ENCODE data around the gene THUMPD3. TPM values are rescaled to one million over a fixed set of nuclear protein-coding genes. Genes with fewer than 3 reads are reported as not detected.

THUMPD3 gene
- total RNA-seq, 1 donor from 2014 or later: 32.7 TPM

DNA sequence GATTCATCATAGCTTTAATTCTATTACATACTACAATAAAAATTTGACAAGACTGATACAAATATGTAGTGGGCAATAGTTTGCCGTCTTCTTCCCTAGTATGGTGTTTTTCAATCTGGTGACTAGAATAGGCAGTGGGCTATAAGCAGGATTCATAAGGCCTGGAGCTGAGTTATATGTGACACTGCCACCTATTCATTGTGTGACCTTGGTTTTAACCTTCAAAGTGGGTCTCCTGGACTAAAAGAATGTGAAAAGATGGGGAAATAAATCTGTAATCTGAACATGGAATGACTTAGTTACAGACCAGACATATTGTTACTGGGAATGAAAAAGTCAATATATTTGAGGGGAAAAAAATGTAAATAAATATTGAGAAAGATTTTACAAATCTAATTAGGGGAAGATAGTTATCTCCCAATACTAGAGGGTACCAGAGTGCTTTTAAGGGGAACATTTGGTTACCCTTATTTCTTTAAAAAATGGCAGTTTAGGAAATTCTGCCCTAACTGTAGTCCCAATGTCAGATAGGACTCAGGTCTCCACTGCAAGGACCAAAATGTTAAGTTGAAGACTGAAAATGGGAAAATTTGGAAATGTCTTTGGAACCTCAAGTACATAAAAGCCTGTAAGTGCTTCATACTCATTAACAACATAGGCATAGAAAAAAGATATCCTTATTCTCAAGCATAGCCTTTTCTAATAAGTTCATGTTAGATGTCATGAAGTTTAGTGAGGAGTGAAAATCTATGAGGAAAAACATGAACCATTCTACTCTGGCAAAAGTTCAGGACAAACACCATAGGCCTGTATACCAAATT, 23.9 kb downstream of the THUMPD3 start:
- Histone ChIP-seq H3K4me2 (ENCODE audit: low read length) (no peak overlapping the region), H3K79me2 (ENCODE audit: insufficient read depth, low read length) (peaks cover 38% of the 10 kb centered on the region), H3K9me3 (ENCODE audit: insufficient read depth, low read depth, low read length) (no peaks in the 10 kb centered on the region), H4K20me1 (ENCODE audit: insufficient read depth, low read length) (peaks cover 43% of the 10 kb centered on the region), H3K4me3 (ENCODE audit: insufficient read depth, low read depth, low read length) (no peak overlapping the region), H2AFZ (ENCODE audit: low read depth, low read length) (no peak overlapping the region), H3K27ac (ENCODE audit: low read depth, low read length) (peak overlapping the region; percentile 7), H3K27me3 (ENCODE audit: insufficient read depth, low read length) (no peaks in the 10 kb centered on the region), H3K9ac (ENCODE audit: low read length) (no peak overlapping the region), H3K4me1 (ENCODE audit: insufficient read depth, low read length) (peaks cover 10% of the 10 kb centered on the region), H3K36me3 (ENCODE audit: insufficient read depth, low read length) (peaks cover 76% of the 10 kb centered on the region)
- FAIRE-seq (no peak), DNase-seq (ENCODE audit: low read depth) (no peak)
- Mint-ChIP-seq H3K9me3 (ENCODE audit: unreplicated experiment) (no peaks in the 10 kb centered on the region), H3K4me3 (ENCODE audit: unreplicated experiment) (no peak overlapping the region), H3K27me3 (ENCODE audit: low read depth, unreplicated experiment) (no peaks in the 10 kb centered on the region), H3K36me3 (ENCODE audit: low read depth, unreplicated experiment) (peaks cover 17% of the 10 kb centered on the region), H3K27ac (ENCODE audit: unreplicated experiment) (peak overlapping the region; percentile 81), H3K4me1 (ENCODE audit: low read depth, unreplicated experiment) (peaks cover 50% of the 10 kb centered on the region)
- TF ChIP-seq CTCF (IDR thresholded peaks at IDR 0.05; ENCODE audit: insufficient read depth, low read depth, low read length) (no peak), EZH2 (IDR thresholded peaks at IDR 0.05; ENCODE audit: insufficient read depth, low read length) (no peak)

- no peaks in the 10 kb centered on the region for H3K27me3 Mint-ChIP-seq (ENCODE audit: low read depth, unreplicated experiment)
- Histone ChIP-seq H3K79me2 (ENCODE audit: insufficient read depth, low read length) (peaks cover 44% of the 10 kb centered on the region), H4K20me1 (ENCODE audit: insufficient read depth, low read length) (peaks cover 49% of the 10 kb centered on the region), H3K27ac (ENCODE audit: low read depth, low read length) (peak overlapping the region; percentile 7), H3K9ac (ENCODE audit: low read length) (no peak overlapping the region), H3K4me3 (ENCODE audit: insufficient read depth, low read depth, low read length) (no peak overlapping the region), H3K4me1 (ENCODE audit: insufficient read depth, low read length) (peaks cover 10% of the 10 kb centered on the region), H3K36me3 (ENCODE audit: insufficient read depth, low read length) (peaks cover 77% of the 10 kb centered on the region), H2AFZ (ENCODE audit: low read depth, low read length) (no peak overlapping the region), H3K9me3 (ENCODE audit: insufficient read depth, low read depth, low read length) (no peaks in the 10 kb centered on the region), H3K4me2 (ENCODE audit: low read length) (no peak overlapping the region), H3K27me3 (ENCODE audit: insufficient read depth, low read length) (no peaks in the 10 kb centered on the region)
- DNase-seq (ENCODE audit: low read depth) (no peak), FAIRE-seq (no peak)
- TF ChIP-seq EZH2 (IDR thresholded peaks at IDR 0.05; ENCODE audit: insufficient read depth, low read length): no peak
- TF ChIP-seq CTCF (IDR thresholded peaks at IDR 0.05; ENCODE audit: insufficient read depth, low read depth, low read length): no peak
- peak overlapping the region; percentile 28 for H3K27ac Mint-ChIP-seq (ENCODE audit: unreplicated experiment)
- peaks cover 56% of the 10 kb centered on the region for H3K4me1 Mint-ChIP-seq (ENCODE audit: low read depth, unreplicated experiment)
- peaks cover 18% of the 10 kb centered on the region for H3K36me3 Mint-ChIP-seq (ENCODE audit: low read depth, unreplicated experiment)
- H3K4me3 Mint-ChIP-seq (ENCODE audit: unreplicated experiment): no peak overlapping the region
- no peaks in the 10 kb centered on the region for H3K9me3 Mint-ChIP-seq (ENCODE audit: unreplicated experiment)
Observed at GRCh38 chr3:9387322-9387655, 24.4 kb downstream of the THUMPD3 start.

- no peak overlapping the region for H3K27ac Mint-ChIP-seq (ENCODE audit: unreplicated experiment)
- no peak overlapping the region for H3K9ac ChIP-seq (ENCODE audit: low read length)
- H3K27me3 ChIP-seq (ENCODE audit: insufficient read depth, low read length): no peaks in the 10 kb centered on the region
- H4K20me1 ChIP-seq (ENCODE audit: insufficient read depth, low read length): peaks cover 57% of the 10 kb centered on the region
- no peak overlapping the region for H3K4me2 ChIP-seq (ENCODE audit: low read length)
- no peak overlapping the region for H2AFZ ChIP-seq (ENCODE audit: low read depth, low read length)
- no peak overlapping the region for H3K4me3 ChIP-seq (ENCODE audit: insufficient read depth, low read depth, low read length)
- peaks cover 10% of the 10 kb centered on the region for H3K4me1 ChIP-seq (ENCODE audit: insufficient read depth, low read length)
- peaks cover 52% of the 10 kb centered on the region for H3K79me2 ChIP-seq (ENCODE audit: insufficient read depth, low read length)
- H3K9me3 Mint-ChIP-seq (ENCODE audit: unreplicated experiment): no peaks in the 10 kb centered on the region
- no peaks in the 10 kb centered on the region for H3K9me3 ChIP-seq (ENCODE audit: insufficient read depth, low read depth, low read length)
- peaks cover 77% of the 10 kb centered on the region for H3K36me3 ChIP-seq (ENCODE audit: insufficient read depth, low read length)
- H3K4me1 Mint-ChIP-seq (ENCODE audit: low read depth, unreplicated experiment): peaks cover 60% of the 10 kb centered on the region
- TF ChIP-seq CTCF (IDR thresholded peaks at IDR 0.05; ENCODE audit: insufficient read depth, low read depth, low read length) (no peak), EZH2 (IDR thresholded peaks at IDR 0.05; ENCODE audit: insufficient read depth, low read length) (no peak)
- H3K36me3 Mint-ChIP-seq (ENCODE audit: low read depth, unreplicated experiment): peaks cover 18% of the 10 kb centered on the region
- no peak for FAIRE-seq
- no peaks in the 10 kb centered on the region for H3K27me3 Mint-ChIP-seq (ENCODE audit: low read depth, unreplicated experiment)
- no peak overlapping the region for H3K4me3 Mint-ChIP-seq (ENCODE audit: unreplicated experiment)
- H3K27ac ChIP-seq (ENCODE audit: low read depth, low read length): no peak overlapping the region
- no peak for DNase-seq (ENCODE audit: low read depth)
Observed at GRCh38 chr3:9388142-9388541, 25.3 kb downstream of the THUMPD3 start.

Data from astrocyte (in vitro differentiated cells and primary cell).